Measurements from ENCODE around the gene RBM20. TPM values are rescaled to one million over a fixed set of nuclear protein-coding genes. Genes with fewer than 3 reads are reported as not detected.
"Not testable (repeated sequence)": the region's sequence is repeated elsewhere in the genome, so short reads cannot be mapped to it uniquely, and the experiment has no call there.

The RBM20 gene
- total RNA-seq, 1 experiment from 2014 or later, result not detected

DNA sequence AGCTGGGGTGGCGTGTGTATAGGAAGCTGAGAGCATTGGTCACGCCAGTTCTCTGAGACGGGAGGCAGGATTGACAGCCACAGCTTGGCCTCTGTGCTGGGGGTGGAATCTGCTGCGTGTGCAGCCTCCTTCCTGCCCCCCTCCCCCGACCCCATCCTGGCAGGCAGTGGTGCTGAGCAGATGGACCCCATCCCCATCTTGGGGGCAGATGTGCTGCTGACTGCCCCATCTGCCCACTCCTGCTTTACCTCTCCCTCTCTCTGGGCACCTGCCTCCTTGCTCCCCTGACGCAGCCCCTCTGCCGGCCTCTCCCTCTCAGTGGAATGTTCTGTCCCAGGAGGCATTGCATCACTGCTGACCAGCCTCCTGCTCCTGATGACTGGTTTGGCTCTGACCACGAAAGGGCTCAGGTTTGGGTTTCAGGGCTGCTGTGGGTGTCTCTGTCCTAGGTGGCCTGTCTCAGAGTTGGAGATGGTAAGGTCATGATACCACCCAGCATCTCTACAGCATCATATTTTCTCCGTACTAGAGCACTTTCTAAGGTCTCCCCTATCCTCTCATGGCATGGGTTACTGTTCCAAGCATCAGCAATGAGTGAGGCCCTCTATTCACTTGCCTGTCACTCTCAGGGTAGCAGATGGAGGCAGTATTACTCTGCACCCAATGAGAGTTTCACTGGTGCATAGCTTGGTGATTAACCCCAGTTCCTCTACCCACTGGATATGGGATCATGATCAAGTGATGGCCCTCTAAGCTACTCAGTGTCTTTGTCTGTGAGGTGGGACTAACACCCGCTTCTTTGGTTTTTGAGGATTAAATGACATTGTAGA lies 81.9 kb downstream of the RBM20 start:
- no peaks in the 10 kb centered on the region for H3K36me3 ChIP-seq
- no peak overlapping the region for H3K4me3 ChIP-seq
- DNase-seq, result no peak
- no peaks in the 10 kb centered on the region for H3K9me3 ChIP-seq
- no peaks in the 10 kb centered on the region for H3K27me3 ChIP-seq

- not testable (repeated sequence) for H3K27me3 ChIP-seq, H3K9me3 ChIP-seq, H3K36me3 ChIP-seq, H3K4me3 ChIP-seq, DNase-seq
Measured at GRCh38 chr10:110727785-110728184, 83.6 kb downstream of the RBM20 start.

DNA sequence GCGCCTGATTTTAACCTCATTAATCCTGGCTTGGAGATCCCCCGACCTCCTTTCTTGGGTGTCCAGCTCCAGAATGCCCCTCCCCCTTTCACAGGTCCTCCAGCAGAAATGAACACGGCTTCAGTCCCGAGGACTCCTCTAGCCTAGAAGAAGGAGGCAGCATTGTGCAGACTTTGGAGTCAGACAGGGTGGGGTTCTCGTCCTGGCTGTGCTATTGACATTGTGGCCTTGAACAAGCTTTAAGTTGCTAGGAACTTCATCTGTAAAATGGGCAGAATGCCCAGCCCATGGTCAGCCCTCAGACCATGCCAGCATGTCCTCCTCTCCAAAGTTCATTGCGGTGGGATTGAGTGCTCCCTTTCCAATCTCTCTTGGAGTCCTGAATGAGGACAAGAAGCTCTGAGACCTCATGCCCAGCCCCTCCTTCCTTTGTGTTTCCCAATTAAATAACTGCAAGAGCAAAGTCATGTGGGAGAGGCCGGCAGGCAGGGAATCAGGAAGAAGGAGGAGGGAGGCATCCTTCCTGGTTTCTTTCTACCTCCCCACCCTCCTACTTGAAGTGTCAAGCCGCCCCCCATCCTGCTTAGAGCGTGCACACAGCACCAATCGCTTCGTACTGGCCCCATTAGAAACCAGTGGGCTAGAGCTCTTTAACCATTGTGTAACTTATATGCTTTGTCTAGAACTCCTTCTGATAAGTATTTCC lies 86.4 kb downstream of the RBM20 start:
- Histone ChIP-seq H3K27me3 (peaks cover 4% of the 10 kb centered on the region; the same call in 1 of the 2 replicates), H3K4me3 (no peak overlapping the region), H3K36me3 (no peaks in the 10 kb centered on the region), H3K9me3 (no peaks in the 10 kb centered on the region)
- no peak for DNase-seq

DNA sequence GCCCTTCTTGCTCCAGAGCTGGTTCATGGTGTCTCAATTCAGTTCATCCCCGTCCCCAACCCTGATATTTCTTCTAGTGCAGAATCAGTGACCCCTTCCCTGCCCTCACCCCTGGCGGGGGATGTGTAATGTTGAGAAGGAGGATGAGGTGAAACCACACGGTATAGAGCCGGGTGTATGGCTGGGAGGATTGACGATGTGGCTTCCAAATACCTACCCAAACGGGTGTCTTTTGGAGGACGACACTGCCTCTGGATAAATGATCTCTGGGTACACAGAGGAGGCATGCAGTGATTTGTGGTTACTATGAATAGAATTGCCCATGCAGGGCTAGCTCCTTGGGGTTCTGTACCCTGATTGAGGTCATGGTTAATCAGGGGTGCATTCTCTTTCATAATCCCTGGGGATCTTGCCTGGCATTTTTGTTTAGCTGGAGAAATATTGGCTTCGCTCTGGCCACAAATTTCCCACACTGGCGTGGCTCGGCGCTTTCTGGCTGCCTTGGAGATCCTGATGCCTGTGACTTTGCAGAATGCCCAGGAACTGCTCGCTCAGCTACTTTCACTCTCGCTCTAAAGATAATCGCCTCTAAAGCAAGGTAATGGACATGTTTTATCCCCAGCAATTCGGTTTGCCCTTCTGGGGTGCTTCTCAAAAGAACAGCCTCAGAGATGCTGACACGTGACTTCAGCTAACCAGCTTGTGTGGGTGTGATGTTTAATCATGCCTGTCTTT lies 89.2 kb downstream of the RBM20 start:
- H3K27me3 ChIP-seq, result peaks cover 4% of the 10 kb centered on the region; the same call in 1 of the 2 replicates
- H3K9me3 ChIP-seq, result no peaks in the 10 kb centered on the region
- DNase-seq, result peak; percentile 28
- peak overlapping the region; percentile 44 for H3K4me3 ChIP-seq
- H3K36me3 ChIP-seq, result no peaks in the 10 kb centered on the region

DNA sequence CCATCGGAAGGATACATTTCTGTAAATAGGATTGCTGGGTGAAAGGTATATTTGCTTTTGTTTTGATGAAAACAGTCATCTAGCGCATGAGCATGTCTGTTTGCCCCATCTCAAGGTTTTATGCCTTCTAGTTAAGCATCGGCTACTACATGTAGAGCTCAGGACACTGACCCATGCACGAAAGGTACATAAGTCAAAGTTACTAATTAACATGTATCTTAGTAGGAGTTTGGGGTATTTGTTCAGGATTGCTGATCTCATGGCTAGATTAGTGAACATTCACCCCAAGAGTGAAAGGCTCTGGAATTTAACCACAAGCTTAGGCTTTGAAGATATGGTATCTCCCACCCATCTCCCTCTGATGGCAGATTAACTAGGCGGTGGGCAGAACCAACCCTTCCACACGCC lies 91.5 kb downstream of the RBM20 start:
- no peaks in the 10 kb centered on the region for H3K36me3 ChIP-seq
- no peak for DNase-seq
- no peaks in the 10 kb centered on the region for H3K9me3 ChIP-seq
- no peak overlapping the region for H3K4me3 ChIP-seq
- H3K27me3 ChIP-seq, result peaks cover 4% of the 10 kb centered on the region; the same call in 1 of the 2 replicates

DNA sequence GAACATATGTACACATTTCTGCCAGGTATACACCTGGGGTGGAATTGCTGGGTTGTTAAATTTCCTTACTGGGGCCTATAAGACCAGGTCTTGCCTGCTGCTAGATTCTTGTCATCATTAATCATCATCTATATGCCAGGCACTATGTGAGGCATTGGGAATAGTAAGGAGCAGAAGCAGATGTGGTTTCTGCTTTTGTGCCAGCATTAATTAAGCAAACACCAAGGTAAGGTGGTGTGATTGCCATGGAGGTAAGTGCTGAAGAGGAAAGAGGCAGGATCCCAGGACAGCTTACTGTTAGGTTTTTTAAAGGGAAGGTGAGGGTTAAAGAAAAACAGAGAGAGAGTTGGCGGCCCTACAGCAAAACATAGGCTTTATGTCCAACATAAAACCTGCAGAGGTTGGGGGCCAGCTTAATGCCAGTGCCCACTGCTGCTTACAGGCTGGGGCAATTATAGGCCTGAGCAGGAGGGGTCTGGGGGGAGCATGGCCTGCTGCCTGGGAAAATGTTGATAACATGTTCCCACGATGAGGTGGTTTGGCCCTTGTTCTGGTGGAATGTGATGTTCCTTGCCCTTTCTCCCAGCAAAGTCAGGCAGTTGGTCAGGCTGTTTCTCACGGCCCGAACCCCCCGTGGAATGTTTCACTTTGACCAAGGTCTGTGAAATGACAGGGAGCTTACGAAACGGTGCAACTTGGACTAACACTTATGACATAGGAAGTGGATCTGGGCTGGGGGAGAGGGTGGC lies 93.9 kb downstream of the RBM20 start:
- Histone ChIP-seq H3K36me3 (no peaks in the 10 kb centered on the region), H3K27me3 (no peaks in the 10 kb centered on the region; the same call in 1 of the 2 replicates)

GRCh38 chr10:110739811-110740271 lies 95.7 kb downstream of the RBM20 start:
- H3K9me3 ChIP-seq, result no peaks in the 10 kb centered on the region
- no peaks in the 10 kb centered on the region for H3K27me3 ChIP-seq
- H3K4me3 ChIP-seq, result no peak overlapping the region
- H3K36me3 ChIP-seq, result no peaks in the 10 kb centered on the region
- DNase-seq, result no peak

More for the DNA sequence above, 93.9 kb downstream of the RBM20 start:
- no peak overlapping the region for H3K4me3 ChIP-seq
- no peaks in the 10 kb centered on the region for H3K9me3 ChIP-seq
- no peak for DNase-seq

DNA sequence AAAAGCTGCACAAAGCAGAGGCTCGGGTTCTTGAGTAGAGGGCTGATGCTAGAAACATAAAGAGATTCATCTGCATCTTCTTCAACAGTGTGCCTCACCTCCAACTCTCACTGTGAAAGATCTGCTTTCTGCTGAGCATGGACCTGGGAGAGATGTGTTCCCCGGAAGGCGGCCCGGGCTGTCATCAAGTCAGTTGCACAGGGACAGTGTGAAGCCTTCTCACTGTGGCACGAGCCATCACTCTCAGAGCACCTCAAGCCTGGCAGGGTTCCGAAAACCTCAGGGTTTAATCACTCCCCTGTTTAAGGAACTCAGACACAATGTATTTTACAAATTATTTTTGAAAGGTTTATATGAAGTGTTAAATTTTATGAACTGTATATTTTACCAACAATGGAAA lies 98.7 kb downstream of the RBM20 start:
- DNase-seq, result no peak

DNA sequence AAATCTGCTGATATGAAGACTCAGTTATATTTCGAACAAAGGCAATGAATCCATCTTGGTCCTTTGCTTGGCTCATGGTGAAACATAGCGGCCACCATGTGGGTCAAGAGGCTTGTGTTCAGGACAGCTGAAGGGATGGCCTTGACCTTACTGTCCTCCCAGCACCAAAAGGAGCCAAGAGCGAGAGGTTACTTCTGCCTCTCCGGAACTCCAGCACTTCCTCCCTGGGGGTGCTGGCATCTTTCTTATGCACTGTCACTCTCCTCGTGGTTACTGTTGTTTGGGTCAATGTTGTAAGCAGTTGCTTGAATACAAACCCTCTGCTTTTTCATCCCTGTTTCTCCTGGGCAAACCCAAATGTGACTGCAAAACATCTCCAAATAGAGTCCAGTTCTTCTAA lies 100.6 kb downstream of the RBM20 start:
- DNase-seq, result no peak
- H3K36me3 ChIP-seq, result no peaks in the 10 kb centered on the region
- no peaks in the 10 kb centered on the region for H3K27me3 ChIP-seq
- no peak overlapping the region for H3K4me3 ChIP-seq
- H3K9me3 ChIP-seq, result no peaks in the 10 kb centered on the region

More for the DNA sequence above, 98.7 kb downstream of the RBM20 start:
- Histone ChIP-seq H3K36me3 (no peaks in the 10 kb centered on the region), H3K9me3 (no peaks in the 10 kb centered on the region), H3K4me3 (no peak overlapping the region), H3K27me3 (no peaks in the 10 kb centered on the region)

DNA sequence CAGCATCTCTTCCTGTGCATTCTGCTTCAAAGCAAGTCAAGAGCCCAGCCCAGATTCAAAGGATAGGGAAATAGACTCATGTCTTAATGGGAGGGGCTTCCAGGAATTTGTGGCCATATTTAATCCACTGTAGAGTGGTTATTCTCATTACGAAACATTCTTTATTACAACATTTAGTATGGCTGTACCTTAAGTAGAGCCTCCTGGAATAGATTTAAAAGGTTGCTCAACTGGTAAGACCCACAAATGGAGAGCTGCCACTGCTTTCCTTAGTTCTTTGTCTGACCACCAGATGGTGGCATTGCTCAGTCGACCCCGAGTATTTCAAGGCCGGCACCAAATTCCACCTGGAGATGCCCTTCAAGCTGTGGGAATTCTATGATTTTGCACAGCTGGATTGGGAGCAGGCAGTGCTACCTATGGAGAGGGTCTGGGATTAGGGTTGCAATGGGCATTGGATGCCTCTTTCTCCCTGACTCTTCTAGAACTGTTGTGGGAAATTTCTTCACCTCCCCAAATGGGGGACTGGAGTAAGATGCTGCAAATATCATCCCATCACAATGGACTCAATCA lies 102.2 kb downstream of the RBM20 start:
- no peaks in the 10 kb centered on the region for H3K36me3 ChIP-seq
- H3K9me3 ChIP-seq, result no peaks in the 10 kb centered on the region
- H3K27me3 ChIP-seq, result no peaks in the 10 kb centered on the region
- no peak overlapping the region for H3K4me3 ChIP-seq
- DNase-seq, result peak; percentile 37

GRCh38 chr10:110746969-110747608 lies 103.0 kb downstream of the RBM20 start:
- no peak for DNase-seq
- Histone ChIP-seq H3K27me3 (no peaks in the 10 kb centered on the region), H3K9me3 (no peaks in the 10 kb centered on the region), H3K36me3 (no peaks in the 10 kb centered on the region), H3K4me3 (no peak overlapping the region)

DNA sequence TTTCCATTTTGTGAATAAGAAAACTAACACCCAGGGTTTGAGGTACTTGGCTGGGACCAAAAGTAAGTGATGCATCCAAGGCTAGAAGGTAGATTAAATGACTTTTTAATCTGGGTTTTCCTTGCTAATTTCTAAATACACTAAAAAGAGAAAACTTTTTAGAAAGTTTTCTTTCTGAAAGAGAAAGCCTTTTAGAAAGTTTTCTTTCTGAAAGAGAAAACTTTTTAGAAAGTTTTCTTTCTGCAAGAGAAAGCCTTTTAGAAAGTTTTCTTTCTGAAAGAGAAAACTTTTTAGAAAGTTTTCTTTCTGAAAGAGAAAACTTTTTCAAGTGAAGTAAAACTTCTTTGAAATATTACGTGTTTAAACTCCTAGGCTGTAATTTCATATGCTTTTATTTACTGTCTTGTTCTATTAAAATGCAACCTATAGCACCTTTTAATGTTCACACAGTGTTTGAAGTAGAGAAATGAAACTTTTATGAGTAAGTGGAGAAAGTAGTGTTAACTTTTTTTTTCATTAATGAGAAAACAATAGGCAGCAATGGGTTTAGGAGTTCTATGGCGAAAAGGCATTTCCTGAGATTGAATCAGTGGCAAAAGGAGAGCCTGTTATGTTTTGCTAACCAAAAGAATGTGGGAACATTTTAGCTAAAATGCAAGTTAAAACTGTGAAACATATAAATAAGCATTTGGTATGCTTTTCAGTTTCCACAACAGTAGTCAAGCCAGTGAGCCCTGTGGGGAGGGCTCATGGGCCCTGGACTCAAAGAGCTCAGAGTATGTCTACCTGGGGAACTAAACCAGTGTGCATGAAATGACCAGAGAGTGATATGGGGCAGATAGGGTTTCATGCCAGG lies 103.7 kb downstream of the RBM20 start:
- Histone ChIP-seq H3K27me3 (no peaks in the 10 kb centered on the region), H3K4me3 (no peak overlapping the region), H3K36me3 (no peaks in the 10 kb centered on the region), H3K9me3 (no peaks in the 10 kb centered on the region)
- no peak for DNase-seq

GRCh38 chr10:110748970-110749369 lies 104.8 kb downstream of the RBM20 start:
- no peaks in the 10 kb centered on the region for H3K36me3 ChIP-seq
- no peaks in the 10 kb centered on the region for H3K9me3 ChIP-seq
- no peaks in the 10 kb centered on the region for H3K27me3 ChIP-seq
- DNase-seq, result no peak
- no peak overlapping the region for H3K4me3 ChIP-seq

GRCh38 chr10:110750931-110751330 lies 106.8 kb downstream of the RBM20 start:
- H3K4me3 ChIP-seq, result no peak overlapping the region
- H3K36me3 ChIP-seq, result no peaks in the 10 kb centered on the region
- no peaks in the 10 kb centered on the region for H3K27me3 ChIP-seq

GRCh38 chr10:110751850-110752249 lies 107.7 kb downstream of the RBM20 start:
- DNase-seq, result no peak
- no peak overlapping the region for H3K4me3 ChIP-seq
- H3K27me3 ChIP-seq, result no peaks in the 10 kb centered on the region
- no peaks in the 10 kb centered on the region for H3K9me3 ChIP-seq
- H3K36me3 ChIP-seq, result no peaks in the 10 kb centered on the region

More at GRCh38 chr10:110750931-110751330, 106.8 kb downstream of the RBM20 start:
- no peak for DNase-seq
- no peaks in the 10 kb centered on the region for H3K9me3 ChIP-seq

Measured in MG63 (cell line).